H54 (cell line): ENCODE results near the gene BACH2.

ENCODE experiments used
- DNase-seq: peaks from one replicate; pipeline ENCODE4 v3.0.0; 2011; ENCODE audit warnings: low spot score, mixed read lengths; ENCODE audit not compliant: insufficient read length
- FAIRE-seq: peaks from 3 replicates; lab custom pipeline; 2011; peaks lifted over from hg19 to GRCh38; lab: Jason Lieb, UNC
- POLR2A ChIP-seq: IDR thresholded peaks from 2 replicates; pipeline ENCODE4 v1.6.1; 2011; ENCODE audit warnings: low read depth, mild to moderate bottlenecking, low read length

BACH2 gene

GRCh38 chr6:89888871-89889270 lies 407.8 kb downstream of the BACH2 start:
- DNase-seq = no peak
- FAIRE-seq = no peak
- TF ChIP-seq POLR2A = no peak

GRCh38 chr6:89888138-89888514 lies 408.5 kb downstream of the BACH2 start:
- no peak for TF ChIP-seq POLR2A
- no peak for FAIRE-seq
- no peak for DNase-seq

GRCh38 chr6:89887452-89888137 lies 409.0 kb downstream of the BACH2 start:
- no peak for TF ChIP-seq POLR2A
- DNase-seq = no peak
- FAIRE-seq = no peak

GRCh38 chr6:89886378-89887120 lies 410.1 kb downstream of the BACH2 start:
- FAIRE-seq (no peak), DNase-seq (no peak)
- no peak for TF ChIP-seq POLR2A
